ENCODE data around the gene ARFGEF2. TPM values are rescaled to one million over a fixed set of nuclear protein-coding genes. Genes with fewer than 3 reads are reported as not detected.

The ARFGEF2 gene
- total and polyA plus RNA-seq, 8 donors: 22.1 to 34.5 (median 23.1) TPM

- no peaks in the 10 kb centered on the region for H3K27me3 ChIP-seq
- no peaks in the 10 kb centered on the region for H3K4me1 ChIP-seq
- no peaks in the 10 kb centered on the region for H3K9me3 ChIP-seq
- no peak overlapping the region for H3K27ac ChIP-seq
- H3K36me3 ChIP-seq: peaks cover 0 to 79% of the 10 kb centered on the region in 2 donors
- TF ChIP-seq, protein P1, sequence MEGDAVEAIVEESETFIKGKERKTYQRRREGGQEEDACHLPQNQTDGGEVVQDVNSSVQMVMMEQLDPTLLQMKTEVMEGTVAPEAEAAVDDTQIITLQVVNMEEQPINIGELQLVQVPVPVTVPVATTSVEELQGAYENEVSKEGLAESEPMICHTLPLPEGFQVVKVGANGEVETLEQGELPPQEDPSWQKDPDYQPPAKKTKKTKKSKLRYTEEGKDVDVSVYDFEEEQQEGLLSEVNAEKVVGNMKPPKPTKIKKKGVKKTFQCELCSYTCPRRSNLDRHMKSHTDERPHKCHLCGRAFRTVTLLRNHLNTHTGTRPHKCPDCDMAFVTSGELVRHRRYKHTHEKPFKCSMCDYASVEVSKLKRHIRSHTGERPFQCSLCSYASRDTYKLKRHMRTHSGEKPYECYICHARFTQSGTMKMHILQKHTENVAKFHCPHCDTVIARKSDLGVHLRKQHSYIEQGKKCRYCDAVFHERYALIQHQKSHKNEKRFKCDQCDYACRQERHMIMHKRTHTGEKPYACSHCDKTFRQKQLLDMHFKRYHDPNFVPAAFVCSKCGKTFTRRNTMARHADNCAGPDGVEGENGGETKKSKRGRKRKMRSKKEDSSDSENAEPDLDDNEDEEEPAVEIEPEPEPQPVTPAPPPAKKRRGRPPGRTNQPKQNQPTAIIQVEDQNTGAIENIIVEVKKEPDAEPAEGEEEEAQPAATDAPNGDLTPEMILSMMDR (IDR thresholded peaks at IDR 0.05): no peak
- no peak overlapping the region for H3K4me3 ChIP-seq
- ATAC-seq: no peak
- intact Hi-C loops (cut with DNase I): no loop called here
- DNase-seq: no peak
Measured at GRCh38 chr20:48957053-48957481, 35.6 kb downstream of the ARFGEF2 start.

GRCh38 chr20:48957533-48957932 lies 36.0 kb downstream of the ARFGEF2 start:
- intact Hi-C loops (cut with DNase I): no loop called here
- ATAC-seq (no peak), DNase-seq (no peak)
- Histone ChIP-seq H3K9me3 (no peaks in the 10 kb centered on the region), H3K4me3 (no peak overlapping the region), H3K27me3 (no peaks in the 10 kb centered on the region), H3K36me3 (peaks cover 0 to 75% of the 10 kb centered on the region in 2 donors), H3K4me1 (no peaks in the 10 kb centered on the region), H3K27ac (no peak overlapping the region)
- TF ChIP-seq, protein P1 (IDR thresholded peaks at IDR 0.05): no peak

DNA sequence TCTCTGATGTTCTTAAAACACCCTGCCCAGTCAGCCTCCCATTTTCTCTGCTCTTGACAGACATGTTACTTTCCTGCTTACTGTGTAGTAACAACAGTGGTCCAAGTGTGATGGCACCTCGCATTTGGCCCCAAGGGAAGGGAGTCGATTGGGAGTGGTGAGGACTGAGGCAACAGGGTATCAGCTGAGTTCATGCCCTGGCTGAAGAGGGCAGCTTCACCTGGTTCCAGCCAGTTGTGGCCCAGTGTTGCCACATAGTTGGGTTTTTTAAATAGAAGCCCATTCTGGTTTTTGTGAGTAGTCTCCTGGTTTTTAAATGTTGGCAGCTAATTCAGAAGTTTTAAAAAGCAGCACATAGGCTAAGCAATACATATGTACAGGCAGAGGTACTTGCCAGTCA lies 37.2 kb downstream of the ARFGEF2 start:
- Histone ChIP-seq H3K36me3 (peaks cover 0 to 75% of the 10 kb centered on the region in 2 donors), H3K27ac (no peak overlapping the region), H3K9me3 (no peaks in the 10 kb centered on the region), H3K4me3 (no peak overlapping the region), H3K27me3 (no peaks in the 10 kb centered on the region), H3K4me1 (peaks cover 0 to 5% of the 10 kb centered on the region in 2 donors)
- ATAC-seq (no peak), DNase-seq (no peak)
- TF ChIP-seq, protein P1 (IDR thresholded peaks at IDR 0.05): no peak
- intact Hi-C loops (cut with DNase I): no loop called here

GRCh38 chr20:48959899-48960550 lies 38.5 kb downstream of the ARFGEF2 start:
- intact Hi-C loops (cut with DNase I): no loop called here
- Histone ChIP-seq H3K9me3 (no peaks in the 10 kb centered on the region), H3K27me3 (no peaks in the 10 kb centered on the region), H3K4me1 (peaks cover 0 to 5% of the 10 kb centered on the region in 2 donors), H3K27ac (no peak overlapping the region), H3K36me3 (peaks cover 0 to 75% of the 10 kb centered on the region in 2 donors), H3K4me3 (no peak overlapping the region)
- no peak for DNase-seq
- ATAC-seq: no peak
- TF ChIP-seq, protein P1 (IDR thresholded peaks at IDR 0.05): no peak

- DNase-seq (no peak), ATAC-seq (no peak)
- Histone ChIP-seq H3K4me1 (peaks cover 0 to 5% of the 10 kb centered on the region in 2 donors), H3K27me3 (no peaks in the 10 kb centered on the region), H3K9me3 (no peaks in the 10 kb centered on the region), H3K27ac (no peak overlapping the region), H3K4me3 (no peak overlapping the region), H3K36me3 (peaks cover 0 to 73% of the 10 kb centered on the region in 2 donors)
- intact Hi-C loops (cut with DNase I): no loop called here
- TF ChIP-seq, protein P1 (IDR thresholded peaks at IDR 0.05): no peak
Measured at GRCh38 chr20:48962421-48962820, 40.9 kb downstream of the ARFGEF2 start.
